ENCODE results near the gene DACH1. TPM values are rescaled to one million over a fixed set of nuclear protein-coding genes. Genes with fewer than 3 reads are reported as not detected.

The DACH1 gene
- total RNA-seq, 1 experiment from 2014 or later: 0.31 TPM

DNA sequence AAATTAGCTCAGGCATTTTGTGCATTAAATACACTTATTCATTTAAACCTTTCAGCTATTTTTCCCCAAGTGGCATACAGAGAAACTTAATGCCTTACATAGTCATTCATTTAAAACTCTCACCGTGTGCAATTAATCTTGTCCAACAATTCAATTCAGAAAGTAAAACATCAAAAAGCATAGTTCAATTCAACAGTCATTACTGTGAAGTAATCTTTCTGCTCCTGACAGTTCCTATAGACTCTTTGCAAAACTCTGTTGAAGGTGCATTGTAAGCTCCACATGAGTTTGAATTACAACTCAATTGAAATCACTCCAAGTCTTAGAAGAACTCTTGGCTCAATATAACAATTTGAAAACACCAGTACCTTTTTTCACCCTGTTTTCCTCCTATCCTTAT lies 228.3 kb downstream of the DACH1 start:
- Mint-ChIP-seq H3K4me3 (no peak overlapping the region), H3K4me1 (peaks cover 23% of the 10 kb centered on the region), H3K27me3 (ENCODE audit: low read depth) (no peaks in the 10 kb centered on the region), H3K9me3 (no peaks in the 10 kb centered on the region), H3K27ac (no peak overlapping the region), H3K36me3 (no peaks in the 10 kb centered on the region)
- TF ChIP-seq, protein P1, sequence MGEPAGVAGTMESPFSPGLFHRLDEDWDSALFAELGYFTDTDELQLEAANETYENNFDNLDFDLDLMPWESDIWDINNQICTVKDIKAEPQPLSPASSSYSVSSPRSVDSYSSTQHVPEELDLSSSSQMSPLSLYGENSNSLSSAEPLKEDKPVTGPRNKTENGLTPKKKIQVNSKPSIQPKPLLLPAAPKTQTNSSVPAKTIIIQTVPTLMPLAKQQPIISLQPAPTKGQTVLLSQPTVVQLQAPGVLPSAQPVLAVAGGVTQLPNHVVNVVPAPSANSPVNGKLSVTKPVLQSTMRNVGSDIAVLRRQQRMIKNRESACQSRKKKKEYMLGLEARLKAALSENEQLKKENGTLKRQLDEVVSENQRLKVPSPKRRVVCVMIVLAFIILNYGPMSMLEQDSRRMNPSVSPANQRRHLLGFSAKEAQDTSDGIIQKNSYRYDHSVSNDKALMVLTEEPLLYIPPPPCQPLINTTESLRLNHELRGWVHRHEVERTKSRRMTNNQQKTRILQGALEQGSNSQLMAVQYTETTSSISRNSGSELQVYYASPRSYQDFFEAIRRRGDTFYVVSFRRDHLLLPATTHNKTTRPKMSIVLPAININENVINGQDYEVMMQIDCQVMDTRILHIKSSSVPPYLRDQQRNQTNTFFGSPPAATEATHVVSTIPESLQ (CRISPR knock-in tag; IDR thresholded peaks at IDR 0.05): no peak
- TF ChIP-seq, protein P2, sequence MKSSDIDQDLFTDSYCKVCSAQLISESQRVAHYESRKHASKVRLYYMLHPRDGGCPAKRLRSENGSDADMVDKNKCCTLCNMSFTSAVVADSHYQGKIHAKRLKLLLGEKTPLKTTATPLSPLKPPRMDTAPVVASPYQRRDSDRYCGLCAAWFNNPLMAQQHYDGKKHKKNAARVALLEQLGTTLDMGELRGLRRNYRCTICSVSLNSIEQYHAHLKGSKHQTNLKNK (CRISPR knock-in tag; IDR thresholded peaks at IDR 0.05): no peak
- TF ChIP-seq, protein P3, sequence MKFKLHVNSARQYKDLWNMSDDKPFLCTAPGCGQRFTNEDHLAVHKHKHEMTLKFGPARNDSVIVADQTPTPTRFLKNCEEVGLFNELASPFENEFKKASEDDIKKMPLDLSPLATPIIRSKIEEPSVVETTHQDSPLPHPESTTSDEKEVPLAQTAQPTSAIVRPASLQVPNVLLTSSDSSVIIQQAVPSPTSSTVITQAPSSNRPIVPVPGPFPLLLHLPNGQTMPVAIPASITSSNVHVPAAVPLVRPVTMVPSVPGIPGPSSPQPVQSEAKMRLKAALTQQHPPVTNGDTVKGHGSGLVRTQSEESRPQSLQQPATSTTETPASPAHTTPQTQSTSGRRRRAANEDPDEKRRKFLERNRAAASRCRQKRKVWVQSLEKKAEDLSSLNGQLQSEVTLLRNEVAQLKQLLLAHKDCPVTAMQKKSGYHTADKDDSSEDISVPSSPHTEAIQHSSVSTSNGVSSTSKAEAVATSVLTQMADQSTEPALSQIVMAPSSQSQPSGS (CRISPR knock-in tag; IDR thresholded peaks at IDR 0.05; ENCODE audit: borderline replicate concordance, low read depth): no peak
- TF ChIP-seq, protein P4, sequence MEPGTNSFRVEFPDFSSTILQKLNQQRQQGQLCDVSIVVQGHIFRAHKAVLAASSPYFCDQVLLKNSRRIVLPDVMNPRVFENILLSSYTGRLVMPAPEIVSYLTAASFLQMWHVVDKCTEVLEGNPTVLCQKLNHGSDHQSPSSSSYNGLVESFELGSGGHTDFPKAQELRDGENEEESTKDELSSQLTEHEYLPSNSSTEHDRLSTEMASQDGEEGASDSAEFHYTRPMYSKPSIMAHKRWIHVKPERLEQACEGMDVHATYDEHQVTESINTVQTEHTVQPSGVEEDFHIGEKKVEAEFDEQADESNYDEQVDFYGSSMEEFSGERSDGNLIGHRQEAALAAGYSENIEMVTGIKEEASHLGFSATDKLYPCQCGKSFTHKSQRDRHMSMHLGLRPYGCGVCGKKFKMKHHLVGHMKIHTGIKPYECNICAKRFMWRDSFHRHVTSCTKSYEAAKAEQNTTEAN (CRISPR knock-in tag; IDR thresholded peaks at IDR 0.05): no peak
- TF ChIP-seq, protein P5, sequence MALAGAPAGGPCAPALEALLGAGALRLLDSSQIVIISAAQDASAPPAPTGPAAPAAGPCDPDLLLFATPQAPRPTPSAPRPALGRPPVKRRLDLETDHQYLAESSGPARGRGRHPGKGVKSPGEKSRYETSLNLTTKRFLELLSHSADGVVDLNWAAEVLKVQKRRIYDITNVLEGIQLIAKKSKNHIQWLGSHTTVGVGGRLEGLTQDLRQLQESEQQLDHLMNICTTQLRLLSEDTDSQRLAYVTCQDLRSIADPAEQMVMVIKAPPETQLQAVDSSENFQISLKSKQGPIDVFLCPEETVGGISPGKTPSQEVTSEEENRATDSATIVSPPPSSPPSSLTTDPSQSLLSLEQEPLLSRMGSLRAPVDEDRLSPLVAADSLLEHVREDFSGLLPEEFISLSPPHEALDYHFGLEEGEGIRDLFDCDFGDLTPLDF (CRISPR knock-in tag; IDR thresholded peaks at IDR 0.05): no peak
- TF ChIP-seq, protein P6, sequence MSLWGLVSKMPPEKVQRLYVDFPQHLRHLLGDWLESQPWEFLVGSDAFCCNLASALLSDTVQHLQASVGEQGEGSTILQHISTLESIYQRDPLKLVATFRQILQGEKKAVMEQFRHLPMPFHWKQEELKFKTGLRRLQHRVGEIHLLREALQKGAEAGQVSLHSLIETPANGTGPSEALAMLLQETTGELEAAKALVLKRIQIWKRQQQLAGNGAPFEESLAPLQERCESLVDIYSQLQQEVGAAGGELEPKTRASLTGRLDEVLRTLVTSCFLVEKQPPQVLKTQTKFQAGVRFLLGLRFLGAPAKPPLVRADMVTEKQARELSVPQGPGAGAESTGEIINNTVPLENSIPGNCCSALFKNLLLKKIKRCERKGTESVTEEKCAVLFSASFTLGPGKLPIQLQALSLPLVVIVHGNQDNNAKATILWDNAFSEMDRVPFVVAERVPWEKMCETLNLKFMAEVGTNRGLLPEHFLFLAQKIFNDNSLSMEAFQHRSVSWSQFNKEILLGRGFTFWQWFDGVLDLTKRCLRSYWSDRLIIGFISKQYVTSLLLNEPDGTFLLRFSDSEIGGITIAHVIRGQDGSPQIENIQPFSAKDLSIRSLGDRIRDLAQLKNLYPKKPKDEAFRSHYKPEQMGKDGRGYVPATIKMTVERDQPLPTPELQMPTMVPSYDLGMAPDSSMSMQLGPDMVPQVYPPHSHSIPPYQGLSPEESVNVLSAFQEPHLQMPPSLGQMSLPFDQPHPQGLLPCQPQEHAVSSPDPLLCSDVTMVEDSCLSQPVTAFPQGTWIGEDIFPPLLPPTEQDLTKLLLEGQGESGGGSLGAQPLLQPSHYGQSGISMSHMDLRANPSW (CRISPR knock-in tag; conservative IDR thresholded peaks at IDR 0.05; ENCODE audit: low read depth): no peak
- TF ChIP-seq GABPB1 (CRISPR knock-in tag; IDR thresholded peaks at IDR 0.05): no peak
- TF ChIP-seq ZNF121 (CRISPR knock-in tag; IDR thresholded peaks at IDR 0.05): no peak
- TF ChIP-seq, protein P7, sequence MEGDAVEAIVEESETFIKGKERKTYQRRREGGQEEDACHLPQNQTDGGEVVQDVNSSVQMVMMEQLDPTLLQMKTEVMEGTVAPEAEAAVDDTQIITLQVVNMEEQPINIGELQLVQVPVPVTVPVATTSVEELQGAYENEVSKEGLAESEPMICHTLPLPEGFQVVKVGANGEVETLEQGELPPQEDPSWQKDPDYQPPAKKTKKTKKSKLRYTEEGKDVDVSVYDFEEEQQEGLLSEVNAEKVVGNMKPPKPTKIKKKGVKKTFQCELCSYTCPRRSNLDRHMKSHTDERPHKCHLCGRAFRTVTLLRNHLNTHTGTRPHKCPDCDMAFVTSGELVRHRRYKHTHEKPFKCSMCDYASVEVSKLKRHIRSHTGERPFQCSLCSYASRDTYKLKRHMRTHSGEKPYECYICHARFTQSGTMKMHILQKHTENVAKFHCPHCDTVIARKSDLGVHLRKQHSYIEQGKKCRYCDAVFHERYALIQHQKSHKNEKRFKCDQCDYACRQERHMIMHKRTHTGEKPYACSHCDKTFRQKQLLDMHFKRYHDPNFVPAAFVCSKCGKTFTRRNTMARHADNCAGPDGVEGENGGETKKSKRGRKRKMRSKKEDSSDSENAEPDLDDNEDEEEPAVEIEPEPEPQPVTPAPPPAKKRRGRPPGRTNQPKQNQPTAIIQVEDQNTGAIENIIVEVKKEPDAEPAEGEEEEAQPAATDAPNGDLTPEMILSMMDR (IDR thresholded peaks at IDR 0.05): no peak
- TF ChIP-seq NFE2L1 (CRISPR knock-in tag; IDR thresholded peaks at IDR 0.05): no peak
- TF ChIP-seq GTF2I (CRISPR knock-in tag; conservative IDR thresholded peaks at IDR 0.05): no peak
- TF ChIP-seq, protein P8, sequence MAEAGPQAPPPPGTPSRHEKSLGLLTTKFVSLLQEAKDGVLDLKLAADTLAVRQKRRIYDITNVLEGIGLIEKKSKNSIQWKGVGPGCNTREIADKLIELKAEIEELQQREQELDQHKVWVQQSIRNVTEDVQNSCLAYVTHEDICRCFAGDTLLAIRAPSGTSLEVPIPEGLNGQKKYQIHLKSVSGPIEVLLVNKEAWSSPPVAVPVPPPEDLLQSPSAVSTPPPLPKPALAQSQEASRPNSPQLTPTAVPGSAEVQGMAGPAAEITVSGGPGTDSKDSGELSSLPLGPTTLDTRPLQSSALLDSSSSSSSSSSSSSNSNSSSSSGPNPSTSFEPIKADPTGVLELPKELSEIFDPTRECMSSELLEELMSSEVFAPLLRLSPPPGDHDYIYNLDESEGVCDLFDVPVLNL (CRISPR knock-in tag; IDR thresholded peaks at IDR 0.05; ENCODE audit: borderline replicate concordance, low read depth): no peak
- no peak for TF ChIP-seq NFATC4 (CRISPR knock-in tag; IDR thresholded peaks at IDR 0.05)
- POLR2A ChIA-PET: no interaction called here
- CTCF ChIA-PET: no interaction called here
- no peak for ATAC-seq
- no peak for DNase-seq (ENCODE audit: low spot score)
